Keratinocyte (primary cell): ENCODE results near the gene BHLHE40. TPM values are rescaled to one million over a fixed set of nuclear protein-coding genes. Genes with fewer than 3 reads are reported as not detected.

Experiments used
- DNase-seq: peaks from one replicate; pipeline ENCODE4 v3.0.0-alpha.2; 2011; ENCODE audit warnings: low read depth, missing footprints, low spot score
- FAIRE-seq: peaks from 2 replicates; lab custom pipeline; 2011; peaks lifted over from hg19 to GRCh38; lab: Jason Lieb, UNC
- H2AFZ ChIP-seq: 2 replicates; pipeline ENCODE4 v1.6.0; 2012; ENCODE audit warnings: low read length, control low read depth, inconsistent platforms; ENCODE audit not compliant: control insufficient read depth
- H3K27ac ChIP-seq: 2 replicates; pipeline ENCODE4 v1.5.1; 2011; ENCODE audit warnings: low read length; ENCODE audit not compliant: control insufficient read depth, insufficient read depth
- H3K27me3 ChIP-seq: 3 replicates; pipeline ENCODE4 v1.6.0; 2011; ENCODE audit warnings: low read length; ENCODE audit not compliant: control insufficient read depth, insufficient read depth; ENCODE audit errors: extremely low read depth
- H3K36me3 ChIP-seq, 2 experiments: 2 replicates in 1 of 2; 3 replicates in 1 of 2; pipeline ENCODE4 v1.5.1; 2011; ENCODE audit warnings: low read length in 2 of 2, mild to moderate bottlenecking in 1 of 2; ENCODE audit not compliant: control insufficient read depth in 2 of 2, insufficient read depth in 2 of 2; ENCODE audit errors: extremely low read depth in 1 of 2
- H3K4me1 ChIP-seq: 3 replicates; pipeline ENCODE4 v1.5.1; 2011; ENCODE audit warnings: low read length; ENCODE audit not compliant: control insufficient read depth, insufficient read depth; ENCODE audit errors: extremely low read depth
- H3K4me2 ChIP-seq: 3 replicates; pipeline ENCODE4 v1.6.0; 2011; ENCODE audit warnings: low read depth, low read length; ENCODE audit not compliant: control insufficient read depth, insufficient read depth; ENCODE audit errors: extremely low read depth
- H3K4me3 ChIP-seq, 3 experiments: fragments of 200-600 bp in 1 of 3; sonication (generic) in 1 of 3; 2 replicates in 2 of 3; 3 replicates in 1 of 3; pipeline ENCODE4 v1.5.1; 2011 to 2016; ENCODE audit warnings: low read length in 3 of 3, mild to moderate bottlenecking in 3 of 3, control low read depth in 2 of 3, inconsistent platforms in 1 of 3, low read depth in 1 of 3, mixed read lengths in 1 of 3, mixed run types in 1 of 3, moderate library complexity in 1 of 3; ENCODE audit not compliant: control insufficient read depth in 2 of 3, insufficient read depth in 2 of 3; ENCODE audit errors: extremely low read depth in 1 of 3
- H3K79me2 ChIP-seq: 2 replicates; pipeline ENCODE4 v1.6.0; 2012; ENCODE audit warnings: low read length; ENCODE audit not compliant: control insufficient read depth, insufficient read depth
- H3K9ac ChIP-seq: 3 replicates; pipeline ENCODE4 v1.6.0; 2011; ENCODE audit warnings: low read length; ENCODE audit not compliant: control insufficient read depth, insufficient read depth; ENCODE audit errors: extremely low read depth
- H3K9me1 ChIP-seq: 3 replicates; pipeline ENCODE4 v1.6.0; 2011; ENCODE audit warnings: low read length; ENCODE audit not compliant: control insufficient read depth, insufficient read depth; ENCODE audit errors: extremely low read depth
- H3K9me3 ChIP-seq: 2 replicates; pipeline ENCODE4 v1.5.1; 2012; ENCODE audit warnings: low read depth, low read length; ENCODE audit not compliant: control insufficient read depth
- H4K20me1 ChIP-seq: 3 replicates; pipeline ENCODE4 v1.6.0; 2011; ENCODE audit warnings: low read length; ENCODE audit not compliant: control insufficient read depth, insufficient read depth; ENCODE audit errors: extremely low read depth
- CTCF ChIP-seq, 3 experiments: IDR thresholded peaks in 1 of 3; conservative IDR thresholded peaks in 1 of 3; optimal IDR thresholded peaks in 1 of 3; 2 replicates in 2 of 3; 3 replicates in 1 of 3; pipeline versions ENCODE3 to v1.5.1; 2011; ENCODE audit warnings: low read length in 3 of 3, mild to moderate bottlenecking in 3 of 3, moderate library complexity in 2 of 3, control low read depth in 1 of 3, inconsistent platforms in 1 of 3; ENCODE audit not compliant: insufficient read depth in 2 of 3; ENCODE audit errors: extremely low read depth in 1 of 3
- EZH2 ChIP-seq: IDR thresholded peaks from one replicate; pipeline ENCODE4 v1.6.1; 2012; ENCODE audit warnings: inconsistent platforms, mild to moderate bottlenecking, low read length, moderate library complexity
- dilution Hi-C: fragments of 300-500 bp; cut with MboI; formaldehyde crosslinking; loops from one replicate; pipeline ENCODE4 v1.7.0; 2020; ENCODE audit warnings: low sequenced_read_pairs; ENCODE audit not compliant: extremely low pct_ligation_motif_present
- polyA plus RNA-seq, 5 experiments: library from polyadenylated mRNA; depleted of rRNA in 3 of 5; stranded (reverse) in 3 of 5; stranded (forward) in 1 of 5; unstranded in 1 of 5; fragments of >200 nt; gene quantifications; 1 replicate in 1 of 5; 2 replicates in 3 of 5; 3 replicates in 1 of 5; pipeline versions ENCODE4 v1.2.1 to v1.2.3, GENCODE V29; 2011 to 2012; ENCODE audit warnings: missing spikeins in 2 of 5, low read depth in 1 of 5, low replicate concordance in 1 of 5

BHLHE40 gene
- polyA plus RNA-seq, 1 donor (not counting 4 experiments of a cell fraction or from before 2014, with no cell fraction given): 95.7 TPM

GRCh38 chr3:5001805-5002173, 22.6 kb downstream of the BHLHE40 start:
- no peak overlapping the region for H2AFZ ChIP-seq
- H3K9me3 ChIP-seq: no peaks in the 10 kb centered on the region
- no peaks in the 10 kb centered on the region for H4K20me1 ChIP-seq
- no peak overlapping the region for H3K27ac ChIP-seq
- DNase-seq: no peak
- dilution Hi-C loops: no loop called here
- TF ChIP-seq CTCF (optimal IDR thresholded peaks at IDR 0.05 in 1 of 3, IDR thresholded peaks at IDR 0.05 in 1 of 3, conservative IDR thresholded peaks at IDR 0.05 in 1 of 3; ENCODE audit: extremely low read depth in 1 of 3, insufficient read depth in 2 of 3, low read length in 3 of 3) (no peak), EZH2 (no peak)
- FAIRE-seq: no peak
- H3K4me3 ChIP-seq: no peak overlapping the region
- H3K4me2 ChIP-seq: no peak overlapping the region
- no peaks in the 10 kb centered on the region for H3K27me3 ChIP-seq
- no peaks in the 10 kb centered on the region for H3K9me1 ChIP-seq
- H3K9ac ChIP-seq: no peak overlapping the region
- peaks cover 35% of the 10 kb centered on the region for H3K4me1 ChIP-seq
- no peaks in the 10 kb centered on the region for H3K36me3 ChIP-seq
- H3K79me2 ChIP-seq: no peaks in the 10 kb centered on the region

GRCh38 chr3:5002174-5002870, 23.1 kb downstream of the BHLHE40 start:
- H3K27ac ChIP-seq: no peak overlapping the region
- dilution Hi-C loops: no loop called here
- DNase-seq (no peak), FAIRE-seq (no peak)
- H3K4me3 ChIP-seq: no peak overlapping the region
- no peak overlapping the region for H2AFZ ChIP-seq
- no peaks in the 10 kb centered on the region for H4K20me1 ChIP-seq
- no peaks in the 10 kb centered on the region for H3K27me3 ChIP-seq
- peaks cover 35% of the 10 kb centered on the region for H3K4me1 ChIP-seq
- H3K9ac ChIP-seq: no peak overlapping the region
- no peak overlapping the region for H3K4me2 ChIP-seq
- TF ChIP-seq EZH2 (no peak), CTCF (optimal IDR thresholded peaks at IDR 0.05 in 1 of 3, IDR thresholded peaks at IDR 0.05 in 1 of 3, conservative IDR thresholded peaks at IDR 0.05 in 1 of 3; ENCODE audit: extremely low read depth in 1 of 3, insufficient read depth in 2 of 3, low read length in 3 of 3) (no peak)
- H3K9me3 ChIP-seq: no peaks in the 10 kb centered on the region
- H3K36me3 ChIP-seq: no peaks in the 10 kb centered on the region
- no peaks in the 10 kb centered on the region for H3K9me1 ChIP-seq
- no peaks in the 10 kb centered on the region for H3K79me2 ChIP-seq
